ENCODE data around the gene H2AZ1. TPM values are rescaled to one million over a fixed set of nuclear protein-coding genes. Genes with fewer than 3 reads are reported as not detected.

H2AZ1 gene
- total and polyA plus RNA-seq, 9 of the 15 experiments (the other 6 are each of a cell fraction or from before 2014, with no cell fraction given), result 605 to 4,380 (median 768) TPM

DNA sequence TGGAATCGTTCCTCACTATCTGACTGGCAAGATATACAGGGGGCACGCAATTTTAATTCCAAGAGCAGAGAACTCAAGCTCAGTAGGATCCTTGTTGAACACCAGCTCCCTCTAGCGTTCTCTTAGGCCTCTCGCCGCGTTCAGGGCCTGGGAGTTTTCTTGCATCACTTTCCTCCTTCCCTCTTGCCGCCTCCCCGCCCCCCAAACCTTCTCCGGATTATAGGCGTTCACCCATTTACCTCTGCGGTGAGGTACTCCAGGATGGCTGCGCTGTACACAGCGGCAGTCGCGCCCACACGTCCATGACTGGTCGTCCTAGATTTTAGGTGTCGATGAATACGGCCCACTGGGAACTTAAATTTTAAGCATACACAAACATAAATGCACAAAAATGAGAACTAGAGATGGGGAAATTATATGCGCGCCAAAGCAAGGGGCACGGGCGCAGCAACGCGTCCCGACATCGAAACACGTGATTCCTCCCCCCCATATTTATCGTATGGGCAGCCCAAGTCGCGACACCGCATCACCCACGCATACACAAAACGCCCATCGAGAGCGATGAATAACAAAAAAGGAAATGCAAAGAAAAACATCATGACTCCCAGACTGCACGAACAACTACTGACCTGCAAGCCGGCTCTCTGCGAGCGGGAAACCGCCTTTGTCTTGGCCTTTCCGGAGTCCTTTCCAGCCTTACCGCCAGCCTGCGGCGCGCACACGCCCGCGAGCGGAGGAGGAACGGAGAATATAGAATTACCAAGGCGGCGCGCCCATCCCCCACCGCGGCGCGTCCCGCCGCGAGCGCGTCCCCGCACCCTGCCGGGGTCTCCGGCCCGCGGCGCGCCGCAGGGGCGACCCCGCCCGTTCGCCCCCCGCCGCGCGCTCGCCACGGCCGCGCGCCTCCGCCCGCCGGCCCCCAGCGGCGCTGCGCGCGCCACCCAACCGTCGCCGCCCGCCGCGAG lies 759 bp downstream of the H2AZ1 start (continued):
- TF ChIP-seq ZNF830 (CRISPR knock-in tag; IDR thresholded peaks at IDR 0.05), result no peak
- TF ChIP-seq NUFIP1 (IDR thresholded peaks at IDR 0.05; ENCODE audit: partially characterized antibody), result no peak
- no peak for TF ChIP-seq ZNF398 (CRISPR knock-in tag; IDR thresholded peaks at IDR 0.05)
- TF ChIP-seq RAD51 (IDR thresholded peaks at IDR 0.05; ENCODE audit: borderline replicate concordance, low read depth), result peak; percentile 61
- 0 out of 2 replicates have a peak, but pooled peaks have one; percentile 34 for TF ChIP-seq MXI1 (IDR thresholded peaks at IDR 0.05; ENCODE audit: low read depth, low read length)
- peak; percentile 24 for TF ChIP-seq PRDM10 (IDR thresholded peaks at IDR 0.05; ENCODE audit: partially characterized antibody)
- peak; percentile 46; the same call in 1 of the 2 replicates for TF ChIP-seq HES1 (IDR thresholded peaks at IDR 0.05; ENCODE audit: low read depth)
- TF ChIP-seq, protein P1, sequence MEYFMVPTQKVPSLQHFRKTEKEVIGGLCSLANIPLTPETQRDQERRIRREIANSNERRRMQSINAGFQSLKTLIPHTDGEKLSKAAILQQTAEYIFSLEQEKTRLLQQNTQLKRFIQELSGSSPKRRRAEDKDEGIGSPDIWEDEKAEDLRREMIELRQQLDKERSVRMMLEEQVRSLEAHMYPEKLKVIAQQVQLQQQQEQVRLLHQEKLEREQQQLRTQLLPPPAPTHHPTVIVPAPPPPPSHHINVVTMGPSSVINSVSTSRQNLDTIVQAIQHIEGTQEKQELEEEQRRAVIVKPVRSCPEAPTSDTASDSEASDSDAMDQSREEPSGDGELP (CRISPR knock-in tag; IDR thresholded peaks at IDR 0.05; ENCODE audit: borderline replicate concordance), result peak; percentile 80; the same call in 1 of the 2 replicates
- no peak for TF ChIP-seq PHF8 (IDR thresholded peaks at IDR 0.05; ENCODE audit: borderline replicate concordance, low read length)
- TF ChIP-seq HDAC2 (IDR thresholded peaks at IDR 0.05), result 0 out of 2 replicates have a peak, but pooled peaks have one; percentile 50
- peak; percentile 66; the same call in 1 of the 2 replicates for TF ChIP-seq GATAD2B (IDR thresholded peaks at IDR 0.05; ENCODE audit: borderline replicate concordance)
- TF ChIP-seq ETV6 (IDR thresholded peaks at IDR 0.05; ENCODE audit: borderline replicate concordance in 1 of 2, low read depth in 2 of 2, low read length in 1 of 2), result no peak
- TF ChIP-seq ETV6 (CRISPR knock-in tag; IDR thresholded peaks at IDR 0.05; ENCODE audit: borderline replicate concordance), result peak; percentile 41; the same call in 1 of the 2 replicates
- peak in 1 of 2 experiments; percentile 59; a peak in 1 of 4 replicates for TF ChIP-seq FOXK2 (conservative IDR thresholded peaks at IDR 0.05 in 1 of 2, IDR thresholded peaks at IDR 0.05 in 1 of 2; ENCODE audit: low read depth in 2 of 2)
- TF ChIP-seq SMARCC2 (IDR thresholded peaks at IDR 0.05; ENCODE audit: low read depth), result peak; percentile 46; the same call in 1 of the 2 replicates
- TF ChIP-seq MTA2 (IDR thresholded peaks at IDR 0.05; ENCODE audit: low read depth), result 0 out of 2 replicates have a peak, but pooled peaks have one; percentile 17
- no peak for TF ChIP-seq BRD9 (IDR thresholded peaks at IDR 0.05; ENCODE audit: low read depth, partially characterized antibody)
- peak; percentile 69; the same call in 1 of the 2 replicates for TF ChIP-seq KAT7 (CRISPR knock-in tag; IDR thresholded peaks at IDR 0.05; ENCODE audit: borderline replicate concordance)

All from K562 (cell line).